ENCODE results near the gene ABCA13.

ABCA13 gene

DNA sequence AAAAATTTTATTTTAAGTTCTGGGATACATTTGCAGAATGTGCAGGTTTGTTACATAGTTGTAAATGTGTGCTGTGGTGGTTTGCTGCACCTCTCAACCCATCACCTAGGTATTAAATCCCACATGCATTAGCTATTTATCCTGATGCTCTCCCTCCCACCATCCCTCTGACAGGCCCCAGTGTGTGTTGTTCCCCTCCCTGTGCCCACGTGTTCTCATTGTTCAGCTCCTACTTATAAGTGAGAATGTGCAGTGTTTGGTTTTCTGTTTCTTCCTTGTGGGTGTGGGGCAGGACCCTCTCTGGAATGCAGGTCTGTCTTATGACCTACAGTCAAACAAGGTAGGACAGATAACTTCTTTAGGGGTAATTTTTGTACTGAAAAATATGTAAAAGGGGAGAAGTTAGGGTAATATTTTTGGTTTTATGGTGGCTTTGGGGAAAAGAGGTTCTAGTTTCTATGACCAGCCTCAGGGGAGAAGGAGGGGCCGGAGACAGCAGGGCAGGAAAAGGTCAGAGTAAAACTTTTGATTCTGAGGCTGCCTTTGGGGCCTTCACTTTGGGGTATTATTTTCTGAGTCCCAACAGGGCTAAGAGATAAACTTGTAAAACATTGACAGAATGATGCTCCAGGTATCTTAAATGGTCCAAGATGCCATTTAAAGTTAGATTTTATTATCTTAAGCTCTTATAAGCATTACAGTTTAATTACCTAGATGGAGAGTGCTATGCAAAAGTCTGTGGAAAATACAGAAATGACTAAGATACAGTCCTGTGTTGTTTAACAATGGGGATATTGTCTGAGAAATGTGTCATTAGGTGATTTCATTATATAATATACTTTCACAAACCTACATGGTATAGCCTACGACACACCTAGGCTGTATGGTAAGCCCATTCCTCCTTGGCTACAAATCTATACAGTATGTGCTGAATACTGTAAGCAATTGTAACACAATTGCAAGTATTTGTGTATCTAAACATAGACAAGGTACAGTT lies 354.8 kb downstream of the ABCA13 start:
- no peak for FAIRE-seq

DNA sequence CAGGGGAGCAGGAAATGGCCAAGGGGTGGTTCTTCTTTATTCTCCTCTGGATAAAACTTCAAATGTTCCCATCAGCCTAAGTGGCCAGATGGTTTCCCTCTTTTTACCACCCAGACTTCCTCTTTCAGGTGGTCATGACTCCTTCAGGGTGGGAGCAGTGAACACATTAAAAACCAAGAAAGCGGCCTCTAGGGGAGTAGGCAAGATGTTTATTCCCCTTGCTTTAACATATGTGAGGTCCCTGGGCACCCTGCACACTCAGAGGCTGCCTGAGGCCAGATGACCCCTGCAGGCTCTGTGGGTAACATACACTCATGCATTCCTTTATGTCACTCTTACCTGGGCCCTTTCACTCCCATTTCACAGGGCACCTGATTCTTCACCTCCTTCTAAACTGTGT lies 357.4 kb downstream of the ABCA13 start:
- FAIRE-seq = no peak

DNA sequence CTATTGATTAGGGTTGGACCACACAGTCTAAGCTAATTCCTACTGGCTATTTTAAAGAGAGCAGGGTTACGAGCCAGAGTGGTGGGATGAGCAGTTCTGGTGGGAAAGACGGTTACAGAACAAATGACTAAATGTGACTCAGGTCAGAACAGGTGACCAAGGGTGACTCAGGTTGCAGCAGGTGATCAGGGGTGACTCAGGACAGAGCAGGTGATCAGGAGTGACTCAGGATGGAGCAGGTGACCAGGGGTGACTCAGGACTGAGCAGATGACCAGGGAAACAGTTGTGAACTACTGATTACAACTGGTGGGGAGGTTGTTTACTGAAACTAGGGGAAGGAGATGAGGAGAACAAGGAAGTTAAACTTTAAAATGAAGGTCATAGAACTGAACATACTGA lies 366.3 kb downstream of the ABCA13 start:
- FAIRE-seq = no peak

DNA sequence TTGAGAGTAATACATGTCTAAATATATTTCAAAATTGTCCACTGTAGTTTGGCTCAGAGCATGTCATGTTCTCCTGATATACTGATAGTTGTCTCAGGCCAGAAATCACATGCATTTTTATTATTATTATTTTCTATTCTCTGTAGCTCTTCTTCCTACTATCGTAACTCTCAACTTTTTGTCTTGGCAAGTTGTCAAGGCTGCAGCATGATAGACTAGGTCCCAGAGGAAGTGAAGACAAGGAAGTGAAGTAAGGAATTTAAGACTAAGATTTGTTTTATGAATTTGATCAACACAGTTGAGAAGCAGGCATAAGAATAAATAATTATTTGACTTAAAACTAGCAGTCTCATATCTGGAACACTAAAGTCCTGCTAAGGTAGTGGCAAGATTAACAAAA lies 369.5 kb downstream of the ABCA13 start:
- FAIRE-seq = no peak

DNA sequence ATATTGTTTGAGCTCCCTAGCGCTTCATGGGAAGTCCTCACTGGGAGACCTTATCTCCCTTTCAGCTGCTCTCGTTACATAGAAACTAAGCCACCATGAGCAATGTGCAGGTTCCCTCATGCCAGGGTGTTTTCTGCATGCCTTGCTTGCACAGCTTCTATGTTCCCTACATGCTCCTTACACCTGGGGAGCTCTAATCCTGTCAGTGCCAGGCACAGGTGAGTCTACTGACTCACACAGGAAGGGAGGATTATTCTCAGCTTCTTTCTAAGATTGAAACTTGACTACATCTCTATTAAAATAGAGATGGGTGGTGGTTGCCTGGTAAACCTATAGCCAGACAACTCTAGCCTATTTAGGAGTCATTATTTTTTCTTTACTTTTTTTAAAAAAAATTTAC lies 377.4 kb downstream of the ABCA13 start:
- FAIRE-seq = no peak

DNA sequence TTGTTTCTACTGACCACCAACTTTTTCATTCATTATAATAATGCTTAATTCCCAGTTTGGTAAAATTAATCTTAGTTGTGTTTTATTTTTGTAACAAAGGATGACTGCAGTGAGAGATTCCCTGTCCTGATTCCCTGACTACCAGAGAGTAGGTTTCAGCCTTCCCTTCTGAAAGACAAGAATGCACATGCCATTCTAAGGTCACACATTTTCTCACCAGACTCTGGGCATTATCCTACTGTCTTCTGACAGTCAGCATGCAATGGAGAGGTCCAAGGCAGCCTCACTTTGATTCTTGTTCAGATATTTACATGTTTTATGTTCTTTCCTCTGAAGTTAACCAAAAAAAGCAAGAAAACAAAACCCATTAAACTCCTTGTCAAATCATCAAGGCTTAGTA lies 380.4 kb downstream of the ABCA13 start:
- FAIRE-seq = no peak

DNA sequence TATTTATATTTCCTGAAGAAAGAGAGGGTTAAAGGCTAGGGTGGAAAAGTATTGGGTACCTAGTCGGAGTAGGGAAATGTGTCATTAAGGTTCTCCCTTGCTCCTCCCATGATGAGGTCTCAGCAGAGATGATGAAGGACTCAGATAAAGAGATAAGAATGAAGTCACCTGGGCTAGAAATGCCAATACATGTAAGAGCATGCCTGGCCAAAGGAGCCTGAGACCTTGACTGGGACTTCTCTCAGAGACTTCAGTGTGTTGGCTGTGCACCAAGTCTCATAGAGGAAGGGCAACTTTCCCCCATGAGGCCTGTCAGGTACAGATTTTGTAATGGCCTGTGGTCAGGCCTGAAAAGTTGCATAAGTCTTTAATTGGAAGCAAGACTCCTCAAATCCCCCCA lies 392.1 kb downstream of the ABCA13 start:
- no peak for FAIRE-seq

DNA sequence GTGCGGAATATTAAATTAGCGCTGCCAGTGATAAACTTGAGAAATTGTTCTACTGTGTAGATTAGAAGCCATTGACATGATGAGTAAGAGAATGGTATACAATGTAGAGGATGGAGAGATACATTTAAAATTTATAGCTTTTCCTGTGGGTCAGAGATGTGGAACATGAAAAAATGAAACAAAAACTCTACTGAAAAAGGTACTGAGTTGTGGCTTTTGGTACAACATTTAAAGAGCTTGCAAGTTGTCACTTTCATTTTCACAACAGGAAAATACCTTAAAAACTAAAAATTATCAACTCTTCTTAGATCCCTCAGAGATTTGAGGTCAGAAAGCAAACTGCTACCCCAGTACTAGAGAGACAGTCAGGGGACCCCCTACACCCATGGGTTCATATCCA lies 404.3 kb downstream of the ABCA13 start:
- no peak for FAIRE-seq

DNA sequence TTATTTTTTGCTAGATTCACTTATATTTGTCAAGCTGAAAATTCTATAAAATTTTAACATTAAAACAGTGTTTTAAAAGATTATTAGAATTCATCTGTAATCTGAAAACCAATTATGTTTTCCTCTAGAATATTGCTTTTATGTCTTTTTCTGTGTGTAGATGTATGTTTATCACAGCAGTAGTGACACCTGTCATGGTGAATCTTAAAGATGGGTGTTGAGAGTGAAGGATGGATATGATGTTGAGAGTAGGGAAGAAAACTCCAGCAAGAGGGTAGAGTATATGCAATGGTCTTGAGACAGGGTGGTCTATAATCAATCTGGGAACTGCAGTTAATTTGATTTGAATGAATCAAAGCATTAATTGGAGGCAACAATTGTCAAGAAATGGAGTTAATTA lies 416.2 kb downstream of the ABCA13 start:
- FAIRE-seq = no peak

DNA sequence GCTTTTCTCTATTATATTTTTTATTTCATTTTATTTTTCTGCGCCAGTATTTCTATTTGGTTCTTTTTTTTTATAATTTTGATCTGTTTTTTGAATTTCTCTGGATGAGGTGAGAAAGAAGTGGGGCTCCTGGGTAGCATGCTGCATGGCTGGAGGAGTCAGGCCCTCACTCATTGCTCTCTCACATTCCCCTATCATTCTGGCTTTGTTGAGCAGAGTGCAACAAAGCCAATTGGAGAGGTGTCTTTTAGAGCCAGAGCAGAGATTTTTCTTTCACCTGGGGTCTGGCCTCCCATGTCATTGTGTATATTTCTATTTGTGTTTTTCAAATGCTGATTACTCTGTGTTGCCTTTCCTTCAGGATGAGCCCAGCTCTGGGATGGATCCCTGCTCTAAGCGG lies 423.1 kb downstream of the ABCA13 start:
- no peak for FAIRE-seq

DNA sequence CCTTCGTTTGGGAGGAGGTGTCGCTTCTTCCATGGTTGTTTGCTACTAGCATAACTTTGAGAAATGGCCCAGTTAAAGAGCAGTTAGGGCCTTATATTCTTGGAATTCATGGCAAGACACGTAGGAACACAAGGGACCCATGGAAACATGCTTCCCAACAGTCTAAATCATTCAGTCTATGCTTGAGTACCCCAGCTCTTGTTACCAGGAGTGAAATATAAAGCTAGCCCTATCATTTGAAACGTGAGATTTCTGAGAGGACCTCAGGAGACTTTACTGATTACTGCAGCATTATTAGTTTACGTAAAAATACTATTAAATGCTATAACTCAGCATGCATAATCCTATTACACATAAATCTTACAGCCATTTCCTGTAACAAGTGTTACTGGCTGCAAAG lies 424.5 kb downstream of the ABCA13 start:
- FAIRE-seq = no peak

DNA sequence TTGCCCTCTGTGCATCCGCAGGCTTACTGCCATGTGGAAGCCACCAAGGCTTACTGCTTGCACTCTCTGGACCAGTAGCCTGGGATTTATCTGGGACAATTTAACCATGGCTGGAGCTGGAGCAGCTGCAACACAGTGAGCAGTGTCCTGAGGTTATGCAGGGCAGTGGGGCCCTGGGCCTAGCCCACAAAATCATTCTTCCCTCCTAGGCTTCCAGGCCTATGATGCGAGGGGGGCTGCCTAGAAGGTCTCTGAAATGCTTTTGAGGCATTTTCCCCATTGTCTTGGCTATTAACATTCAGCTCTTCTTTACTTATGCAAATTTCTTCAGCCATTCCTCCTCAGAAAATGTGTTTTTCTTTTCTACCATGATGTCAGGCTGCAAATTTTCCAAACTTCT lies 439.4 kb downstream of the ABCA13 start:
- no peak for FAIRE-seq

DNA sequence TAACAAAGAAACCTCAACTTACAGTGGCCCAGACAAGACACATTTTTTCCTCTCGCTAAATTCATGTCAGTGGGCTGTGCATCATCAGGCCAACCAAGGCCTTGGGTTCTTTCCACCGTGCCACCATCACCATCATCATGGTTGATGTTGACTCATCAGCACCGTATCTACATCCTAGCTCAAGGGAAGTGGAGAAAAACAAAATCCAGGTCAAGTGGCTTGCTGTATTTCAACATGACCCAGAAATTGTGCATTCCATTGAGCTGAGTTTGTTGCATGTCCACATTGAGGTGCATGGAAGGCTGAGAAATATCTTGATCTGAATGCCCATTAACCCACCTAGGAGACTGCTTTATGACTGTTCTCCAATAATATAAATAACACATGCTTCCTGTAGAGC lies 440.7 kb downstream of the ABCA13 start:
- no peak for FAIRE-seq

DNA sequence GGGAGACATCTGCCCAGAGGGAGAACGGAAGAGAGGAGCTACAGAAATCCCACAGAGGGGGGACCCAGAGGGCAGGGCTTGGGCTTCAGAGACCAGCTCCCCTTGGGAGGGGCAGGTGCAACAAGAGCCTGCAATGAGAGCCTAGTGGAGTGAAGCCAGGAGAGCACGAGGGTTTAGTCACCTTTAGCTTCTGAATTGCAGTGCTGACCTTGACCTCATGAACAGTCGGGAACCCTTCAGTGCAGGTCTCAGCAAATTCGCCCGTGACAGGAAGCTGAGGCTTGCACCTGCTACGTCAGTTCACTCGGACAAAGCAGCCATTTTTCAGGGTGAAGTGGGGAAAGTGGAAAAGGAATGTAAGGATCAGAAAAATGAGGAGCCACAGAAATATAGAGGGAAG lies 446.2 kb downstream of the ABCA13 start:
- FAIRE-seq = no peak

DNA sequence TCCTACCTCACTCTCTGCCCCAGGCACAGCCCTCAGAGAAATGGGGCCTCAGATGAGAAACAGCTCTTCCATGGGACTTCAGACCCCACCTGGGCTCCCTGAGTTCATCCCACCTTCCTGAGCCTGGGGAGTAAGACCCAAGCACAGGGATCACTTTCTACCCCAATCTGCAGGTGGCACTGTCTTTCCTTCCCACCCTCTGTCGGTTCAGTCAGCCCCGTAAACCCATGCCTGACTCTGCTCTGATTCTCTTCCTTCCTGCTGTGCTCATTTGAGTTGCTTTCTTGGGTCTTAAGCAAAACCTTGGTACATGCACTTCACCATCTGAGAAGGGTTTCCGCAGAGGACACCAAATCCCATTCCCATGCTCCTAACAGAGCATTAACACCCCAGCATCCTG lies 446.7 kb downstream of the ABCA13 start:
- FAIRE-seq = no peak

DNA sequence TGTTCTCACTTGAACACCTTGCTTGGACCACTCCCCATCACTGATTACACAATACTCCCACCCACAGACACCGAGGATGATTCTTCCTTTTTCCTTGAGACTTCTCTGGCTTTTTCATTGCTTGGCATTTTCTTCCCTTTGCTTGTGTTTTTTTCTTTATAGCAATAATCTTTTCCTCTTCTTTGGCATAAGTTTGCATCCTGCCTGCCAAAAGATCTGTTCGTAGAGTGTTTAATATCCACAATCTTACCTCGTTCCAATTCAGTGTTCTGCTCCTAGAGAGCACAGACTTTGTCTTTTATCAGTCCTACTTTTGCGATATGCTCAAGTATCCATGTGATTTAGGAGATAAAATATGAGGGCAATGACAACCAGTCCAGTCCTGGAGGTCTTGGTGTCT lies 449.8 kb downstream of the ABCA13 start:
- FAIRE-seq = no peak

DNA sequence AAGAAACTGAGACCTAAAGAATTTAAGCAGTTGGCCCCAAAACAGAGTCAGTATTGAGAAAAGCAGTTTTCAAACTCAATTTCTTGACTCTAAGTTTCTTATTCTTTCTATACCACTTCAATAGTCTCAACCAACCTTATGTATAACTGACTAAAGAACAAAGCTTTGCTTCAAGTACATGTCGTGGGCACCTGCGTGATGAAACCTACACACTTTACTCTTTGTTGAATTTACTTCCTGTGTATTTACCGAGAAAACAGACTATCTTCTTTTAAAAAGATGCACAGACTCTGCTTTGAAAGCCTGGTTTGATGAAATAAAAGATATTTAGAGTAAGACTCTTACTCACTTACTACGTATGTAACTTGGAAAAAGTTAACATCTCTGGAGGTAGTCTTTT lies 455.9 kb downstream of the ABCA13 start:
- FAIRE-seq = no peak

DNA sequence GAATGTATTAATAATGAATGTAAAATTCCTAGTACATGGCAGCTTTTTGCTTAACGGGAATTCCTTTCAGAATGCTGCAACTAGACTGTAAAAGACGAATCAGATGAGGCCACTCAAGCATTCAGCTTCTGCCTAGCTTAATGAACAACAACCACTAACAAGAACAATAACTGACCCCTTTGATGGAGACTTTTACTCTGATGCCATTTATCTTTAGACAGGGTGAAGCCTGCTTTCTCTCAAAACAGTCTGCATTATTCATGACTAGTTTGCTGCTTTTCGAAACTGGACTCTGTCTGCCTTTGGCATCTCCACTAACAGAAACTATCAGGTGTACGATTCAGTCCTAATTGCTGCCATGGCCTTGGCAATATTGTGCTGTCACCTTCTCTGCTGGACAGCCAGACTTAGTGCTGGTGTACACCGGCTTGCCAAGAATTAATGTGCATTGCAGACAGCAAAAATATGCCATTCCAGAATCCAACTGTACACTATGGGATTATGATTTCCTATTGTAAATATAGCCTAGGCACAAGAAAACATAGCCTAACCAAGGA lies 457.6 kb downstream of the ABCA13 start:
- no peak for FAIRE-seq

DNA sequence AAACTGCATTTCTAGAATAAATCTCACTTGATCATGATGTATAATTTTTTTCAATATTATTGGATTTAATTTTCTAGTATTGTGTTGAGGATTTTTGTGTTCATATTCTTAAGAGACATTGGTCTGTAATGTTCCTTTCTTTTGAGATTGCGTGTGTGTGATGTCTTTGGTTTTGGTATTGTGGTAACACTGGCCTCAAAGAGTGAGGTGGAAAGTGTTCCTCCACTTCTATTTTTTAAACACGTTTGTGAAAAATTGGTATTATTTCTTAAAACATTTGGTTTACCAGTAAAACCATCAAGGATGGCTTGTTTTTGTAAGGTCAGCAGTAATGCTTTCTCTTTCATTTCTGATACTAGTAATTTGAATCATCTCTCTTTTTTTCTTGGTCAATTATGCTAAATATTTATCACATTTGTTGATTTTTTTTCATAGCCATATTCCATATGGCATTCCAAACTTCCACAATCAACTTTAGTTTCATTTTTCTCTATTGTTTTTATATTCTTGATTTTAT lies 462.9 kb downstream of the ABCA13 start:
- no peak for FAIRE-seq

DNA sequence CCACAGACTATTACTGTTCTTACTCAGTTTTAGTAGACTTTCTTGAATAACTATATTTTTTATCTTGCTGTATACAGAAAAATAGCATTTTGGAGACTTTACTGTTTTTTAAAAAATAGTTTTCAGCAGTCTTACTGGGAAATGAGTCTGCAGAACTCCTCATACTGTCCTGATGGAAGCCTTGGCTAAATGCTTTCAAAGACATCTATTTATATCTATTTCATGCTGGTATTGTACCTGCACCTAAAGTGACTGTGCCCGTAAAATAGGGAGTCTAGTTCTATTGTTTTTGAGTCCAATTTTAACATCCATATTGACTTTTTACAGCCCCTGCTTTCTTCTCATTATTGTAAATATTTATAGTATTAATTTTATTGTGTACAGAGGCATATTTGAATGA lies 464.5 kb downstream of the ABCA13 start:
- FAIRE-seq = no peak

DNA sequence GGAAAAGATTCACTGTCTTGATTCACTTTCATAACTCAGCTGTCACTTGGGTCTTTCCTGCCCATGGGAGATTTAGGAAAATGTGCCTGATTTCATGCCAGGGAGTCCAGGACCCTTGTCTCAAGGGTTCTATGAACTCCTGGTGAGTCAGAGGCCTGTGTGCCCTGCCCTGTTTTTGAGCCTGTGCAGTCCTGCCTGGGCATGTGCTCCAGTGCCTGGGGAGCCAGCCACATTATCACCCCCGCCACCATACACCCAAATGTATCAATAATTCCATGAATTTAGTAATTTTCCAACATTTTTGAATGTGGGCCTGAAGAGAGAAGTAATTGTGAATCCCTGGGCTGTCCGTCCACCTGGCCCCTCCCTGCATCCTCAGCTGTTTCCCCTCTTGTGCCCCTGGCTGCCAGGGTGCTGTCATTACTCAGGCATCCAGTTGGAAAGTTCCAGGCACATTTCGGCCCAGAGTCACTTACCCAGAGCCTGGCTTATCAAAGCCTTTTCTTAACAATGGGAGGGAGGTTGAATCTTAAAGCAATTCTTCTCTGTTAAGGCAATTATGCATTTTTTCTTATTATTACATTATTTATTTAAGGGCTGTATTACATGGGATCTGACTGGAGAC lies 465.2 kb downstream of the ABCA13 start:
- no peak for FAIRE-seq

DNA sequence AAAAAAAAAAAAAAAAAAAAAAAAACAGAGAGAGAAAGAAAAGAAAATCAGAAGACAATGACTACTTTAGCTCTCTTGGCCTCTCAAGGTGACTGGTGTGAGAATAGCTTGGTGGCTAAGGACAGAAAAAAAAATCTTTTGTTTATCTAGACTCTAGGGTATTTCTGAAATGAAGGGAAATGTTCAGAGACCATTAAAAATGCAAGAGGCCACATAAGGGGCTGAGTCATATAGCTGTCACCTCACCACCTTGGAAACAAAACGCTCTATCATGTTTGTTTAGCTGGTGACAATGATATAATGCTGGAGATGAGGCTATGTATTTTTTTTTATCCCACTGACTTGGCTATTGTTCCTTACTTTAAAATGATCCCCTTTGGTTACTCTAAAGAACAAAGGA lies 466.1 kb downstream of the ABCA13 start:
- FAIRE-seq = no peak

DNA sequence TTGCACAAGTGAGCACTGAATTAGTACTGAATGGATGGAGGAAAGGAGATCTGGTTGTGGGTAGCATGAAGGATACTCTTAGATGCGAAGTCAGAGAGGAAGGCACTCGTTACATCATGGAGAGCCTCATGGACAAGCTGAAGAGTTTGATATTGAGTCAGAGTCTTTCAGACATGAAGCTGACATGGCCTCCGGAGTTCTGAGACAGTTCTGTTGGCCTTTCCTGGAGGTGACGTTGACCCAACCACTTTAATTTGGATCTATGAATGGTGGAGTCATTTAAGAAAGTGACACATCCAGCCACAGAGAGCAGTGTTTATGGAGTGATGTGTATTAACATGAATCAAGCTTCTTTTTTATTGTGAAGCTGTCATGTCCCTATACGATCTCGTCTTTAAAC lies 466.8 kb downstream of the ABCA13 start:
- FAIRE-seq = no peak

DNA sequence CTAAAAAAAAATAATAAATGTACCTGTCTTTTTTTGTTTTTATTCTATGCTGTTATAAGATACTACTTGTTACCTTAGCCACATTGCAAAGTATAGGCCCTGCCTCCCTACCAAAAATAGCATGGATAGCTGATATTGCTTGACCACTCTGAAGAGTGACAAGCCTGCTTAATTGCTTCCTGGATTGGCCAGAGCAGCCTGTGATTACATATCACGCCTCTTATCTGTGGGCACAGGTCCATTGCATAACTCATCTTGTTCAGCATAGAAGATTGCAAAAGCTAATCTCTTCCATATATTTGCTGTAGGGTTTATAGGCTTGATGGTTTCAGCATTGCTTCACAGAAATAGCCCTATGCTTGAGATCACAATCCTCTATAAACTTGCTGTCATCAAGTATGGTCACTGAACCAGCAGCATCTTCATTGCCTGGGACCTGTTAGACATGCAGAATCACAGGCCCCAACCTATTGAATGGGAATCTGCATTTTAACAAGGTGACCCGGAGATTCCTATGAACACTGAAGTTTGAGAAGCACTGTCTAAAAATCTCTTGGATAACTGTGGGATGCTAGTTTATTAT lies 472.3 kb downstream of the ABCA13 start:
- no peak for FAIRE-seq

Data from G401.6 (cell line).